ENCODE results near the gene WAC.

Gene WAC

GRCh38 chr10:28578454-28578853, 45.5 kb downstream of the WAC start:
- H3K4me3 ChIP-seq (ENCODE audit: low read length) = no peak overlapping the region
- no peak for TF ChIP-seq CTCF (conservative IDR thresholded peaks at IDR 0.05; ENCODE audit: low read depth, low read length)
- no peak for DNase-seq (ENCODE audit: low read depth)

- TF ChIP-seq CTCF (conservative IDR thresholded peaks at IDR 0.05; ENCODE audit: low read depth, low read length) = no peak
- H3K4me3 ChIP-seq (ENCODE audit: low read length) = no peak overlapping the region
- DNase-seq (ENCODE audit: low read depth) = no peak
Observed at GRCh38 chr10:28580825-28581224, 47.9 kb downstream of the WAC start.

GRCh38 chr10:28581916-28582315, 49.0 kb downstream of the WAC start:
- DNase-seq (ENCODE audit: low read depth) = no peak
- H3K4me3 ChIP-seq (ENCODE audit: low read length) = no peak overlapping the region
- TF ChIP-seq CTCF (conservative IDR thresholded peaks at IDR 0.05; ENCODE audit: low read depth, low read length) = no peak

GRCh38 chr10:28585076-28585475, 52.2 kb downstream of the WAC start:
- H3K4me3 ChIP-seq (ENCODE audit: low read length) = no peak overlapping the region
- no peak for DNase-seq (ENCODE audit: low read depth)
- no peak for TF ChIP-seq CTCF (conservative IDR thresholded peaks at IDR 0.05; ENCODE audit: low read depth, low read length)

- no peak for TF ChIP-seq CTCF (conservative IDR thresholded peaks at IDR 0.05; ENCODE audit: low read depth, low read length)
- peak; percentile 54 for DNase-seq (ENCODE audit: low read depth)
- no peak overlapping the region for H3K4me3 ChIP-seq (ENCODE audit: low read length)
Observed at GRCh38 chr10:28586176-28586575, 53.3 kb downstream of the WAC start.

- H3K4me3 ChIP-seq (ENCODE audit: low read length) = no peak overlapping the region
- TF ChIP-seq CTCF (conservative IDR thresholded peaks at IDR 0.05; ENCODE audit: low read depth, low read length) = no peak
- no peak for DNase-seq (ENCODE audit: low read depth)
Observed at GRCh38 chr10:28587270-28587969, 54.5 kb downstream of the WAC start.

GRCh38 chr10:28587970-28588290, 55.0 kb downstream of the WAC start:
- TF ChIP-seq CTCF (conservative IDR thresholded peaks at IDR 0.05; ENCODE audit: low read depth, low read length) = peak; percentile 17
- peak; percentile 32 for DNase-seq (ENCODE audit: low read depth)
- H3K4me3 ChIP-seq (ENCODE audit: low read length) = no peak overlapping the region
